Measurements from ENCODE around the gene SORBS1.

SORBS1 gene

GRCh38 chr10:95397747-95398146 is 163.4 kb downstream of the SORBS1 start:
- no peak overlapping the region for H3K4me3 ChIP-seq
- DNase-seq (ENCODE audit: low spot score) = no peak
- H3K27ac ChIP-seq = peak overlapping the region; percentile 31 to 73
- no peak for TF ChIP-seq CTCF (IDR thresholded peaks at IDR 0.05)

- Histone ChIP-seq H3K4me3 (no peak overlapping the region), H3K27ac (peak overlapping the region; percentile 6 to 89)
- DNase-seq (ENCODE audit: low spot score) = peak; percentile 72
- no peak for TF ChIP-seq CTCF (IDR thresholded peaks at IDR 0.05)
These were observed 165.2 kb downstream of the SORBS1 start for GRCh38 chr10:95395947-95396449.

GRCh38 chr10:95394161-95394880 is 166.8 kb downstream of the SORBS1 start:
- no peak for TF ChIP-seq CTCF (IDR thresholded peaks at IDR 0.05)
- Histone ChIP-seq H3K27ac (peak overlapping the region; percentile 79 to 89), H3K4me3 (no peak overlapping the region)
- no peak for DNase-seq (ENCODE audit: low spot score)

- TF ChIP-seq CTCF (IDR thresholded peaks at IDR 0.05) = no peak
- Histone ChIP-seq H3K27ac (peak overlapping the region; percentile 79 to 89), H3K4me3 (no peak overlapping the region)
- DNase-seq (ENCODE audit: low spot score) = no peak
These were observed 168.4 kb downstream of the SORBS1 start for GRCh38 chr10:95392681-95393164.

GRCh38 chr10:95392217-95392584 is 169.0 kb downstream of the SORBS1 start:
- no peak for TF ChIP-seq CTCF (IDR thresholded peaks at IDR 0.05)
- Histone ChIP-seq H3K4me3 (no peak overlapping the region), H3K27ac (peak overlapping the region; percentile 79 to 89)
- no peak for DNase-seq (ENCODE audit: low spot score)

GRCh38 chr10:95391581-95392216 is 169.5 kb downstream of the SORBS1 start:
- no peak for DNase-seq (ENCODE audit: low spot score)
- Histone ChIP-seq H3K27ac (peak overlapping the region; percentile 79 to 89), H3K4me3 (no peak overlapping the region)
- no peak for TF ChIP-seq CTCF (IDR thresholded peaks at IDR 0.05)

Data from coronary artery (tissue), 2 donors.